HG03469 (cell line): ENCODE results near the gene CNNM4.

Experiments used
- ATAC-seq: cut with Tn5 transposase; IDR thresholded peaks from one replicate; pipeline ENCODE4 v1.9.1; 2021; ENCODE audit warnings: mild to moderate bottlenecking, moderate library complexity, moderate number of reproducible peaks; ENCODE audit not compliant: unreplicated experiment

Gene CNNM4

DNA sequence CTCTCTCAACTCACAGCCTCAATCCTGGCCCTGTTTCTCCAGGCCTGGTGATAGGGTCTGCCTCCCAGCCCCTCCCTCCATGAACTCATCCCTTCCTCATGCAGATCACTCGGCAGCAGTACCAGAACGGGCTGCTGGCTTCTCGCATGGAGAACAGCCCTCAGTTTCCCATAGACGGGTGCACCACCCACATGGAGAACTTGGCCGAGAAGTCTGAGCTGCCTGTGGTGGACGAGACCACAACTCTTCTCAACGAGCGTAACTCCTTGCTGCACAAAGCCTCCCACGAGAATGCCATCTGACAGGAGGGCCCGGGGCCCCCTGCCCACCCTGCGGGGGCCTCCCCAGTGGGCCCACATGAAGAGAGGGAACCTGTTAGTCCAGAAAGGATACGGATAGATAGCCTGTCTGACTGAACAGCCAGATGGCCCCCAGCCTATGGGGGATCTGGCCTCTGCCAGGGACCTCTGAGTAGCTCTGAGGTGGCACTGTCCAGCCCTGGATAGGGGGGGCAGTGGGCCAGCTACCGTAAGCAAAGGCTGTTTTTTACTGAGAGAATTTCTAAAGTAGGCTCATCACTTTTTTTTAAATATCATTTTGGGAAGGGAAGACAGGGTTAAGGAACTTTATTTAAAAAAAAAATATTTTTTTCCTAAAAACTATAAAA, 48.6 kb downstream of the CNNM4 start:
- ATAC-seq, result no peak

DNA sequence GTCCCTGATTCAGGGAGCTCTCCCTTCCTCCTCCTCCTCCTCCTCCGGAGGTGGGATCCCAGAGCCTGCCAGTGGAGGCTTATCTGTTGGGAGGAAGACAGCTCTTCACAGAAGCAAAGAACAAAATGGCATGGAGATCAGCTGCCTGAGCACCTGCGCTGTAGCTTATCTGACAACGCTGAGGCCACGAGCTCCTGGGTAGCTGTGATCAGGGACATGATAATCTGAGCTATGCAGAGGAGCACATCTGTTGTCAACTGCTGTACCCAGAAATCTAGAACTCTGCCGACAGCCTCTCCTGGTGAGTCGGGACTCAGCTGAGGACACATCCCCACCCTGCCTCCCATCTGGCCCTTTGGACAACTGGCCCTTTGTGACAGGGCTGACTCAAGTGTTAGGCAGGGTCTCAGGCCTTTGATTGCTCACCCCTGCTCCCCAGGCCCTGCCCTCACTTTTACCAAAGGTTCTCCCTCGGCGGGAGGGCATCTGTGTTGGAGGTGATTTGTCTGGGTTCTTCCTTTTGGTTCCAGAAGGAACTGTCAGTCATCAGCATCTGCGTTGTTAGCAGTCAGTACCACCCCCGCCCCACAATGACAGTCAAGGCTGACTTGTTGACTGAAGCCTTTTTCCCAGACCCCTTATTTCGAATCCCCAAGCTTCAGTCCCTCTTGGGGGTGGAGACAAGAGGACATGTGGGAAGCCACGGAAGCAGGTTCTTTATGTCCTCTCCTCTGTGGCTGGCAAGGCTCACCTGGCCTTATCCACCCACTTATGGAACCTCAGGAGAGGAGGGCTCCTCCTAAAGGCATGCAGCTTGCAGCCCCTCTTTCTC, 49.5 kb downstream of the CNNM4 start:
- ATAC-seq, result no peak

DNA sequence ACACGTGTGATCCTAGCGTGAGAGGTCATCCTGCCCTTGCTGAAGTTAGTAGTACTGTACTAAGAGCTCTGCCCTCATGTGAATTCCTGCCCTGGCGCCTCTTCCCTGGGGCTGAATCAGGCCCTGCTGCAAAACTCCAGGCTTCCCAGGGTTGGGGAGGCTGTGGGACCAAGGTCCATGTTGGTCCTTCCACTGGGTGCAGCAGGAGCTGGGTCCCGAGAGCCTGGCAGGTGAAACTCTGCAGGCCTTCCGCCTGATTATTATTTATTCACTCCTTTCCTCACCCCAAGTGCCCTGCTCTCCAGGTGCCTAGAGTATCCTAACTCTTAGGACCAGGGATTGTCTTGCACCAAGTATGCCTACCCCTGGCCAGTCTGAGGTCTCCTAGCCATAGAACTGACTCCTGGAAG, 50.1 kb downstream of the CNNM4 start:
- no peak for ATAC-seq

DNA sequence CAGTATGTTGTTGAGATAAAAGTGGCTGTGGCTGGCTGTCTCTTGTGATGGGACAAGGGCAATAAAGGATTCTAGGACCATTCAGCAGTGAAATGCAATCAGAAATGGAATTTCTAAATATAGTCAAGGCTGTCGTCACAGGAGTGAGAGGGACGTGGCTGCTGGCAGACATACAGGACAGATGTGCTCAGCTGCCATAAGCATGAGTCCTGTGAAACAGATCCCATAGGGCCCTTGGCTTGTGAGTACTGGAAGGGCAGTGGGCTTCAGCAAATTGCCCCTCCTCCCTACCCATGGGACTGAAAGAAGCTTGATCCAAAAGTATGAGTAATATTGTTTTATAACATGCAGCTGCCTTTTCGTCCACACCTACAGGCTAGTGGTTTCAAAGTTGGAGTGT, 51.2 kb downstream of the CNNM4 start:
- ATAC-seq, result no peak

DNA sequence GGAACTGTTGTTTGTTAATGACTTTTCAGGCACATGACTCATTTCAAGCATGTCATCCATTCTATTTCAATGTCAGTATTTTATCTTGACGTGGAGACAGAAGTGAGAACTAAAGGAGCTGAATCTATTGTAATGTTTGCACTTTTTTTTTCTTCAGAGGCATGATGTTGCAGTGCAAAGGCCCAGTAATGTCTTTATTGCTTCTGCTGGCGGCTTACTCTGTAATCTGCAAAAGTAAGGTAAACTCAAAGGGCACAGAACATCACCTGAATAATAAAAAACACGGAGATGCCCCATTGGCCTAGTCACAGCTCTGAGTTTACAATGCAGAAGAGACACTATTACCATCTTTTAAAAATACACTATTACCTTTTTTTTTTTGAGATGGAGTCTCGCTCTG, 53.0 kb downstream of the CNNM4 start:
- ATAC-seq, result no peak

DNA sequence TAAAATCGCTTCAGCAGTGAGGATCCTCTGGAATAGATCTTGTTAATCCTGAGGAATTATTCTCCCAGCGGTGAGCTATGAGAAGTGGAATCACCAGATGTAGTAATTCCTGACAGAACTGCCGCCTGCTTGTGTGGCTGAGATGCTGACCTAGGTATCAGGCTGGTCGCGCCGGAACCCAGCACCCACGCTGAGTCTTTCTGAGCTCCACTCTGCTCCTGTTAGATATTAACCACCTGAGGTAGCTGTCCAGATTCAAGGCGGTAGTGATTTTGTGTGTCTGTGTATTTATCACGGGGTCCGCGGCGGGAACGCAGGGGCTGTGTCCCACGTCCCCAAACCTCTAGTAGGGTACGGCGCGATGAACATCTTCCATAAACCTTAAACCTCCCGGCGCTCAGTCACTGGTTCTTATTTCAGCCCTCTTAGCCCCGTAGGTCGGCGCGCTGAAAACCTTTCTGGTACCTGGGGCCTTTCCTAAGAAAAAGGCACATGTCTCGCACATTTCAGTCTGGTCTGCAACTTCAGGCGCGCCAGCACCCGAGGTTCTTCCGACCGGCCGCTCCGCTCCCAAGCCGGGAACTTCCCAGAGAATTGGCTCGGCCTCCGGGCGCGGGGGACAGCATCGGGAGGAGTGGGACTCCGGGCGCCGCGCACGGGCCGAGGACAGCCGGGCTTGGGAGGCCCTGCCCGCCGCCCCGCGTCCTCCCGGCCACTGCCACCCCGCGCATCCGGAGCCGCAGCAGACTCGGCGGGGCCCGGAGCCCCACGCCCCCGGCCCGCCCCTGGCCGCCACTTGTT, 54.8 kb downstream of the CNNM4 start:
- no peak for ATAC-seq

DNA sequence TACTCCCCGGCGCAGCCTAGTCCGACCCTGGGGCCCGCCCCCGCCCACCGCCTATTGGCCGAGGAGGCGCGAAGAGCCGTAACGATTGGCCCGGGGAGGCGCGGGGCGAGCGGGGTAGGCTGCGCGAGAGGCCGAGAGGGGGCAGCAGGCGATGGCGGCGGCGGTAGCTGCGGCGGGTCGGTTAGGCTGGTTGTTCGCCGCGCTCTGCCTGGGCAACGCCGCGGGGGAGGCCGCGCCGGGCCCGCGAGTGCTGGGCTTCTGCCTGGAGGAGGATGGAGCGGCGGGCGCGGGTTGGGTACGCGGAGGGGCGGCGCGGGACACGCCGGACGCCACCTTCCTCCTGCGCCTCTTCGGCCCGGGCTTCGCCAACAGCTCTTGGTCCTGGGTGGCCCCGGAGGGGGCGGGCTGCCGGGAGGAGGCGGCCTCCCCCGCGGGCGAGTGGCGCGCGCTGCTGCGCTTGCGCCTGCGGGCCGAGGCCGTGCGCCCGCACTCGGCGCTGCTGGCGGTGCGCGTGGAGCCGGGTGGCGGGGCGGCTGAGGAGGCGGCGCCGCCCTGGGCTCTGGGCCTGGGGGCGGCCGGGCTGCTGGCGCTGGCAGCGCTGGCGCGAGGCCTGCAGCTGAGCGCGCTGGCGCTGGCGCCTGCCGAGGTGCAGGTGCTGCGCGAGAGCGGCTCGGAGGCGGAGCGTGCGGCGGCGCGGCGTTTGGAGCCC, 55.6 kb downstream of the CNNM4 start, which contains the start of gene CNNM3:
TSS of gene CNNM3 (plus strand) at position 142 of the 709 bp plus-strand sequence. CDS start at position 152, 10 bp downstream.
- ATAC-seq, result peak; percentile 44

DNA sequence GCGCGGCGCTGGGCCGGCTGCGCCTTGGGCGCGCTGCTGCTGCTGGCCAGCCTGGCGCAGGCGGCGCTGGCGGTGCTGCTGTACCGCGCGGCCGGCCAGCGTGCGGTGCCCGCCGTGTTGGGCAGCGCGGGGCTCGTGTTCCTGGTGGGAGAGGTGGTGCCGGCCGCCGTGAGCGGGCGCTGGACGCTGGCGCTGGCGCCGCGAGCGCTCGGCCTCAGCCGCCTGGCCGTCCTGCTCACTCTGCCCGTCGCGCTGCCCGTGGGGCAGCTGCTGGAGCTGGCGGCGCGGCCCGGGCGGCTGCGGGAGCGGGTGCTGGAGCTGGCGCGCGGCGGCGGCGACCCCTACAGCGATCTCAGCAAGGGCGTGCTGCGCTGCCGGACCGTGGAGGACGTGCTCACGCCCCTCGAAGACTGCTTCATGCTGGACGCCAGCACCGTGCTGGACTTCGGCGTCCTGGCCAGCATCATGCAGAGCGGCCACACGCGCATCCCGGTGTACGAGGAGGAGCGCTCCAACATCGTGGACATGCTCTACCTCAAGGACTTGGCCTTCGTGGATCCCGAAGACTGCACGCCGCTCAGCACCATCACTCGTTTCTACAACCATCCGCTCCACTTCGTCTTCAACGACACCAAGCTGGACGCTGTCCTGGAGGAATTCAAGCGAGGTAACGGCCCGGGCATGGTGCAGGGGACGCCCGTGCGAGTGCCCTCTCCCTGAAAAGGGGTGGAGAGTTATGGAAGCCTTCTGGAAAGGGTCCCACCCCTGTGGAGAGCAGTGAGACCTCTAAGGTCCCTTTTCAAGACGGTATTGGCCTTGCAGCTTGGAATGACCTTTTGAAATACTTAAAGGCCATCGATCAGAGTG, 56.4 kb downstream of the CNNM4 start:
- peak; percentile 1 for ATAC-seq

DNA sequence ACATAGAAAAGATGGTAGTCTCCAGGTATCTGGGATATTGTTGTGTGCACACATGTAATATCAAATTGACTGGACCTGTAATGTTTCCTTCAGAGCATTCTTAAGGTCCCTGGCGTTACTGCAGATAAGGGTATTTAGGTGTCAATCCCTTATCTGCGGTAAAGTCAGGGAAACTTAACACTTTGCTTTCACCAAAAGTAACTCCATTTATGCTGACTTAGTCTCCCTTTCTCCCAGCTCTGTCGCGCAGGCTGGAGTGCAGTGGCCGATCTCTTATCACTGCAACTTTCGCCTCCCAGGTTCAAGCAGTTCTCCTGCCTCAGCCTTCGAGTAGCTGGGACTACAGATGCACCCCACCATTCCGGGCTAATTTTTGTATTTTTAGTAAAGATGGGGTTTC, 57.2 kb downstream of the CNNM4 start:
- no peak for ATAC-seq

DNA sequence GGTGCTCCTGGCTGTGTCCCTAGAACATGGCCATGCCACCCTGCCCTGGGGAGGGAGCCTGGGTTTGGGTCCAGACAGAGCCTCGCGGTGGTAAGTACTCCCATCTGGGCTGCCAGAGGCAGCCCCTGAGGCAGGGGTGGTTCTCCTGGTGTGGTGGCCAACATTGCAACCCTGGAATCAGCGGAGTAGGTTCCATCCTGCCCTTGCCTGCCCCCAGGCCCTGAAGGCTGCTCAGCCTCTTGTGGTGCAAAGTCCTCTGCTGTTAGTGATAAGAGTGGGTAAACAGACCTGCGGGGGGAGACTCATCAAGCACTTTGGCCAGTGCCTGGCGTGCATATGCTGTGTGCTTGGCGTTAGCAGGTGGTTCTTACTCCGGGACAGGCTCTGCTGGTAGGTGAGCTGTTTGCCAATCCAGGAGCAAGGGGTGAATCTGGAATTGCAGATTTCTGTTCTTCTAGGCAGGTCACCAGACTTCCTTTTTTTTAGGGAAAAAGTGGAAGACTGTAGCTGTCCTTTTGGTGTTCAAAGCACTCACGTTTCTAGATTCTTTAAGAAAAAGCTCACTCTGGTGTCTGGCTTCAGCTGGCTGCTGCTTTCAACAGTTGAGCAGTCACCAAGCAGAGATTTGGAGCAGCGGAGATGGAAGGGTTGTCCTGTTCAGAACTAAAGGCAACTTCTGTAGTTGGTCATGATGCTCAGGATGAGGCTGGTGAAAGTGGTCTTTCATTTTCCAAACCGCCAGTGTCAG, 58.6 kb downstream of the CNNM4 start:
- ATAC-seq, result no peak

DNA sequence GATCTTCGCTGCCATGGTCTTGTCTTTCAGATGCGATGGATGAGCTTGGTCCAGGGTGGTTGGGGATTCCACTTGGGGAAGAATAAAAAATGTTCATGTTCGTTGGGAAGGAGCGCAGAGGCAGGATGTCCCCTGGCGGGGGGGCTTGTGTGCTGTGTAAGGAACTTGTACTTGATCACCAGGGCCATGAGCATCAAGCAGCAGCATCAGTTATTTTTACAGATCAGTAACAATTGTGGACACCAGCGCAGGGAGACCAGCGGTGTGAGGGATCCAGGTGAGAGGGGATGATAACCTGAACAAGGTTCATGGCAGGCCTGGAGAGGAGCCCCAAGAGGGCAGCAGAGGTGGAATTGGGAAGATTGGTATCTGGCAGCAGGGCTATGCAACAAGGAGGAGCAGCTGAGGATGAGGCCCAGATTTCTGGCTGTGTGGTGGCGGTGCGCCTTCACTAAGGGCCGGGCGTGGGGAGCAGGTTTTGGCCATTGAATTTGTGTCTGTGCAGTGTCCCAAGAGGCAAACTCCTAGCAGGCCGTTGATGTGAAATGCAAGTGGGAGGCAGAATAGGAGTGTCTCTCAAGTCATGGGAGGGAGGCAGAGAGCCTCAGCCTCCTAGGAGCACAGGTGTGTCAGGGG, 59.3 kb downstream of the CNNM4 start:
- ATAC-seq, result no peak

DNA sequence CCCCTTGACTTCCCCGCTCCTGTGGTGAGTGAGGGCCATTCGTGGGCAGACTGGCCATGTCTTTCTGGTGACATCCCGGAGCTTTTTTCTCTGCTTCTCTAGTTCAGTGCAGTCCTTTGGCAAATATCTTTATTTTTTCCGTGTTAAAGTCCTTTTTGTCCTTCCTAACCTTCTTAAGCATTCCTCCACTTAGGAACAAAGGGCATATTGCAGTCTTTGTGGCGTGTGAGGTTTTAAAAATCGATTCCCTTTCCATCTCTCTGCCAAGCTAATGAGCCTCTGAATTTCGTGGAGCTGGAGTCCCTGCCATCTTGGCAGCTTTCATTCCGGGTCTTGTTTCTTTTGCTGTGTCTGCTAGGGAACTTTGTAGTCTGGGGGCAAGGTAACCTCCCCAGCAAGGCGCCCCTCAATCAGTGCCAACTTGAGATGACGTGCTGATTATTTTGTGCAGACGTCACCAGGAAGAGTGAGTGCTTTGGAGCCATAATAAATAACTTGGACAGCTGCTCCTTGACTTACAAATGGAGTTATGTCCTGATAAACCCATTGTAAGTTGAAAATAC, 60.5 kb downstream of the CNNM4 start:
- no peak for ATAC-seq

DNA sequence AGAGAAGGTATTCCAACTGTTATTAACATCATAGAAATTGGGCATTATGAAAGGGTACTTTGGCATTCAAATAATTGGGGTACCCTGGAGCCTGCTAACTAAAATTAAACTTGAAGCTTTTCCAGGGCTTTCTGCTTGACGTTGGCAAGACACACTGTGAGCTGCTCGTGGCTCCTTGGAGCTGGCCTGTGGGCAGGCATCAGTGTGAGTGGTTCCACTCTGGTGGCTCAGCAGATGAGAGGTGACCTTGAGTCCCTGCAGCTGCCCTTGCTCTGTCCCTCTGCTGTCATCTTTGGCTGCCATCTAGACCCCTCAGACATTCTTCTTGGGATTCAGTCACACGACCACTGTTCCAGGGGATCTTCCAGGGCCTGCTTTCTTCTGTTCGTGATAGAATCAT, 62.1 kb downstream of the CNNM4 start:
- no peak for ATAC-seq

DNA sequence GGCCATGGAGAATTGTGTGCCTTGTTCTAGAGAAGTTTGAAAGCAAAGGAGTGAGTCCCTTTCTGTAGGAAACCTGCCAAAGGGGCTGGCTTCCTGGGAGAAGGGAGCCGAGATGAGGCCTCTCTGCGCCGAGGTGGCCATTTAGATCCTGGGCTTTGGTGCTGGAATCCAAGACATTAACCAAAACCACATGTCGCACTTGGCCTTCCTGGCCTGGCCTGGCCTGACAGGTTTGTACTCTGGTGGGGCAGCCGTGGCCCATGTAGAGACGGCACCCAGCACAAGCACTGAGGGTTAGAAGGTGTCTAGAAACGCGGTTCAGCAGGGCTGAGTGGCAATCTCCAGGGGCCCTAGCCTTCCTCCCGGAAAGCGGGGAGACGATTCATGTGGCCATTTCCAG, 62.5 kb downstream of the CNNM4 start:
- ATAC-seq, result no peak

DNA sequence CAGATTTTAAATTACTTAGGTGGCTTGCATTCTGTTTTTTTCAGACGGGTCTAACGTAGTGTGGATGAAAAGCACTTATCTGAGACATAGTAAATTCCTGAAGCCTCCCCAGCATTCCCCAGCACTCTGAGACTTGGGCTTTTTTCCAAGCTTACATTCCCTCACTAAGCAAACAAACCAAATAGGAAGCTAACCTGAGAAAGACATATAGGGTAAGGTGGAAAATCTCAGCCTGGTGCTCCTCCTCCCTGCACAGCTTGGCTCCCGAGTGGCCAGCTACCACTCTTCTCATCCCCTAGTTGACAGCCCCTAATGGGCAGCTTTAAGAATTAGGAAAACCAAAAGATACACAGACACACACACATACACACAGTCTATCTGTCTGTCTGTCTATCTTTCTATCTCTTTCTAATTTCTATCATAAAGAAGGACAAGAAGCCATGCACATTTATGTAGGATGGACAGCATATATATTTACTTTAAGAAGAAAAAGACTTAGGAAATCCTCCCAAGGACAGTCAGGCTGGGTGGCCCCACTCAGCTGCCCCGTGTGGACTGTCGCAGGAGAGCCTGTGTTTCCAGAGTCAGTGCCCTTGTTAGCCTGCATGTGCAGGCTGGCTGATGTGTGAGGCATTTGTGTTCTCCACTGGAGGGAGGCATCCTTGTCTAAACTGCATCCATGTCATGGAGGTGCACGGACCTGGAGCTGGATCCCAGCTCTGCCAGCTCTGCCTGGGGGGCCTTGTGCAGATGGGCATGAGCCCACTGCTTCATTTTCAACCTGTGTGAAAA, 63.6 kb downstream of the CNNM4 start:
- no peak for ATAC-seq

DNA sequence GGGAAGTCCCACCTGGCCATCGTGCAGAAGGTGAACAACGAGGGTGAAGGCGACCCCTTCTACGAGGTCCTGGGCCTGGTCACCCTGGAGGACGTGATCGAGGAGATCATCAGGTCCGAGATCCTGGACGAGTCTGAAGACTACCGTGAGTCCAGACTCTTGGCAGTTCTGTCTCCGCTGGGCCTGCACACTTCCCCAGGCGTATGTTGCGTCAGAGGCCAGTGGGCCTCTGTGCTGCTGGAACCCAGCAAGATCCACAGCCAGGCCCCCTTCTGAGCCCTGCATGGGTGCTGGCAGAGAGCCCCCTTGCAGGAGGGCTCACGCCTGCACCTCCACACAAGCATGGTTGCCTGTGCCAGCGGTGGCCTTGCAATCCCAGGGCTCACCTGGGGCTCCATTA, 64.4 kb downstream of the CNNM4 start:
- no peak for ATAC-seq

DNA sequence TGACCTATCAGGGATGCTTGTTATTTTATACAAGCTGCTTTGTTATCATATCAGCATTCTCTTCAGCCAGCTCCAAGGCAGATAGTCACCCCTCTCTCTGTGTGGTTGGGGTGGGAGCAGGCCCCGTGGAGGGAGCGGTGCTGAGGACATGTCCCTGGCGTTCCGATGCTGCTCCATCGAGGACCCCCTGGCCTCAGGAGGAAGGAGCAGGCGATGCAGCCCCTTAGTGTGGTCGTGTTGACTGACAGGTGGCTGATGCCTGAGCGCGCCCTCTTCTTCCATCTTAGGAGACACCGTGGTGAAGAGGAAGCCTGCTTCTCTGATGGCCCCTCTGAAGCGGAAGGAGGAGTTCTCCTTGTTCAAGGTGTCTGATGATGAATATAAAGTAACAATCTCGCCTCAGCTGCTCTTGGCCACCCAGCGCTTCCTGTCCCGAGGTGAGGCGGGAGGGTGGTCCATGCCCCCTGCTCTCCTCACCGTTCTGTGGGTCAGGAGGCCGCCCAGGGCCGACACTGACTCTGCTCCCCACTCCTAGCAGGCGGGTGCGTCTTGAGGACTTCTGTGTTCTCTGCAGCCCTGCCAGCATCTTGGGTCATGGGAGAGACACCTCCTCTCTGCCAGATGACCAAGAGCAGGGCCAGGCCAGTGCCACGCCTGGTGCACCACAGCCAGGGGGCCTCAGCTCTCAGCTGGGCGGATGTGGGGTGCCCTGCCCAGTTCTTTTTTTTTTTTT, 66.0 kb downstream of the CNNM4 start:
- no peak for ATAC-seq
